PC-3 (cell line): Measurements from ENCODE around the gene MICU1.

ENCODE experiments used
- CTCF ChIP-seq: fragments of 300-600 bp; sonication (generic); conservative IDR thresholded peaks from 2 replicates; pipeline ENCODE4 v1.5.1; 2017; ENCODE audit warnings: antibody characterized with exemption, low read depth, mild to moderate bottlenecking, low read length
- EZH2 ChIP-seq: fragments of 300-600 bp; sonication (generic); IDR thresholded peaks from one replicate; pipeline ENCODE4 v1.6.1; 2017; ENCODE audit warnings: antibody characterized with exemption, mild to moderate bottlenecking, low read length; ENCODE audit not compliant: unreplicated experiment
- EZH2phosphoT487 ChIP-seq: fragments of 300-600 bp; sonication (generic); IDR thresholded peaks from 2 replicates; pipeline ENCODE4 v1.6.1; 2018; ENCODE audit warnings: mild to moderate bottlenecking, antibody characterized with exemption, low read length, borderline replicate concordance

GRCh38 chr10:72525277-72525676 is 100.6 kb downstream of the MICU1 start:
- no peak for TF ChIP-seq CTCF
- TF ChIP-seq EZH2 = no peak
- TF ChIP-seq EZH2phosphoT487 = no peak
